ENCODE results near the gene FRMPD1. TPM values are rescaled to one million over a fixed set of nuclear protein-coding genes. Genes with fewer than 3 reads are reported as not detected.

Gene FRMPD1
- total RNA-seq, 1 donor from 2014 or later = 0.07 TPM

GRCh38 chr9:37729499-37729898 is 78.7 kb downstream of the FRMPD1 start:
- Histone ChIP-seq H3K4me2 (ENCODE audit: low read length) (no peak overlapping the region), H3K79me2 (ENCODE audit: insufficient read depth, low read length) (no peaks in the 10 kb centered on the region), H3K4me1 (ENCODE audit: insufficient read depth, low read length) (no peaks in the 10 kb centered on the region), H3K27ac (ENCODE audit: low read depth, low read length) (no peak overlapping the region), H3K9ac (ENCODE audit: low read length) (no peak overlapping the region), H2AFZ (ENCODE audit: low read depth, low read length) (no peak overlapping the region), H4K20me1 (ENCODE audit: insufficient read depth, low read length) (no peaks in the 10 kb centered on the region), H3K9me3 (ENCODE audit: insufficient read depth, low read depth, low read length) (no peaks in the 10 kb centered on the region), H3K27me3 (ENCODE audit: insufficient read depth, low read length) (peaks cover 36% of the 10 kb centered on the region), H3K4me3 (ENCODE audit: insufficient read depth, low read depth, low read length) (no peak overlapping the region), H3K36me3 (ENCODE audit: insufficient read depth, low read length) (no peaks in the 10 kb centered on the region)
- DNase-seq (ENCODE audit: low read depth) (no peak), FAIRE-seq (no peak)
- H3K36me3 Mint-ChIP-seq (ENCODE audit: low read depth, unreplicated experiment) = no peaks in the 10 kb centered on the region
- TF ChIP-seq EZH2 (IDR thresholded peaks at IDR 0.05; ENCODE audit: insufficient read depth, low read length) (no peak), CTCF (IDR thresholded peaks at IDR 0.05; ENCODE audit: insufficient read depth, low read depth, low read length) (no peak)
- H3K4me3 Mint-ChIP-seq (ENCODE audit: unreplicated experiment) = no peak overlapping the region
- H3K4me1 Mint-ChIP-seq (ENCODE audit: low read depth, unreplicated experiment) = peaks cover 15% of the 10 kb centered on the region
- peaks cover 41% of the 10 kb centered on the region for H3K27me3 Mint-ChIP-seq (ENCODE audit: low read depth, unreplicated experiment)
- peak overlapping the region; percentile 56 for H3K27ac Mint-ChIP-seq (ENCODE audit: unreplicated experiment)
- peaks cover 6% of the 10 kb centered on the region for H3K9me3 Mint-ChIP-seq (ENCODE audit: unreplicated experiment)

GRCh38 chr9:37730256-37730655 is 79.5 kb downstream of the FRMPD1 start:
- no peaks in the 10 kb centered on the region for H3K79me2 ChIP-seq (ENCODE audit: insufficient read depth, low read length)
- H3K36me3 ChIP-seq (ENCODE audit: insufficient read depth, low read length) = no peaks in the 10 kb centered on the region
- H3K9me3 Mint-ChIP-seq (ENCODE audit: unreplicated experiment) = peaks cover 4% of the 10 kb centered on the region
- no peak overlapping the region for H3K4me2 ChIP-seq (ENCODE audit: low read length)
- no peak overlapping the region for H3K27ac Mint-ChIP-seq (ENCODE audit: unreplicated experiment)
- TF ChIP-seq CTCF (IDR thresholded peaks at IDR 0.05; ENCODE audit: insufficient read depth, low read depth, low read length) = no peak
- H3K27me3 Mint-ChIP-seq (ENCODE audit: low read depth, unreplicated experiment) = peaks cover 39% of the 10 kb centered on the region
- no peak overlapping the region for H3K4me3 ChIP-seq (ENCODE audit: insufficient read depth, low read depth, low read length)
- H3K9me3 ChIP-seq (ENCODE audit: insufficient read depth, low read depth, low read length) = no peaks in the 10 kb centered on the region
- FAIRE-seq (no peak), DNase-seq (ENCODE audit: low read depth) (peak; percentile 10)
- H3K4me3 Mint-ChIP-seq (ENCODE audit: unreplicated experiment) = no peak overlapping the region
- no peak overlapping the region for H2AFZ ChIP-seq (ENCODE audit: low read depth, low read length)
- no peak overlapping the region for H3K27ac ChIP-seq (ENCODE audit: low read depth, low read length)
- no peaks in the 10 kb centered on the region for H3K36me3 Mint-ChIP-seq (ENCODE audit: low read depth, unreplicated experiment)
- H3K27me3 ChIP-seq (ENCODE audit: insufficient read depth, low read length) = peaks cover 42% of the 10 kb centered on the region
- H3K4me1 ChIP-seq (ENCODE audit: insufficient read depth, low read length) = no peaks in the 10 kb centered on the region
- H4K20me1 ChIP-seq (ENCODE audit: insufficient read depth, low read length) = no peaks in the 10 kb centered on the region
- H3K4me1 Mint-ChIP-seq (ENCODE audit: low read depth, unreplicated experiment) = peaks cover 15% of the 10 kb centered on the region
- no peak overlapping the region for H3K9ac ChIP-seq (ENCODE audit: low read length)

DNA sequence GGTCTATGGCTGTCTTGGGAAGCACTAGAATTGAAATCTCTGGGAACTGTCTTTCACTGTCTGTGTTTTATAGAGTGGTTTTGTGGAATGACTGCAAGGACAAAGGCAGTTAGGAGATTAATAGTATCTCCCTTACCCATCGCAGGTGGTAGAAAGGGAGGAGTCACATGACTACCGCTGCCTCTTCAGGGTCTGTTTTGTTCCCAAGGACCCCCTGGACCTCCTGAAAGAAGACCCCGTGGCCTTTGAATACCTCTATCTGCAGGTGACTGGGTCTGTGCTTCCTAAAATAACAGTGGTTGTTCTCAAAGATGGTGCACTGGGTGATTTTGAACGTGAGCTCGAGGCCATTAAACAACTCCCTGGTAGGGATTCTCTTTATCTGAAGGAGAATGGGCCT is 80.1 kb downstream of the FRMPD1 start:
- H3K36me3 ChIP-seq (ENCODE audit: insufficient read depth, low read length) = no peaks in the 10 kb centered on the region
- H3K4me2 ChIP-seq (ENCODE audit: low read length) = no peak overlapping the region
- Mint-ChIP-seq H3K4me1 (ENCODE audit: low read depth, unreplicated experiment) (peaks cover 15% of the 10 kb centered on the region), H3K27ac (ENCODE audit: unreplicated experiment) (no peak overlapping the region), H3K36me3 (ENCODE audit: low read depth, unreplicated experiment) (no peaks in the 10 kb centered on the region), H3K27me3 (ENCODE audit: low read depth, unreplicated experiment) (peaks cover 41% of the 10 kb centered on the region), H3K9me3 (ENCODE audit: unreplicated experiment) (peaks cover 4% of the 10 kb centered on the region), H3K4me3 (ENCODE audit: unreplicated experiment) (no peak overlapping the region)
- H4K20me1 ChIP-seq (ENCODE audit: insufficient read depth, low read length) = no peaks in the 10 kb centered on the region
- FAIRE-seq (no peak), DNase-seq (ENCODE audit: low read depth) (no peak)
- H3K4me1 ChIP-seq (ENCODE audit: insufficient read depth, low read length) = no peaks in the 10 kb centered on the region
- no peaks in the 10 kb centered on the region for H3K79me2 ChIP-seq (ENCODE audit: insufficient read depth, low read length)
- TF ChIP-seq CTCF (IDR thresholded peaks at IDR 0.05; ENCODE audit: insufficient read depth, low read depth, low read length) (no peak), EZH2 (IDR thresholded peaks at IDR 0.05; ENCODE audit: insufficient read depth, low read length) (no peak)
- H3K4me3 ChIP-seq (ENCODE audit: insufficient read depth, low read depth, low read length) = no peak overlapping the region
- H3K9me3 ChIP-seq (ENCODE audit: insufficient read depth, low read depth, low read length) = no peaks in the 10 kb centered on the region
- no peak overlapping the region for H3K9ac ChIP-seq (ENCODE audit: low read length)
- H2AFZ ChIP-seq (ENCODE audit: low read depth, low read length) = no peak overlapping the region
- peaks cover 45% of the 10 kb centered on the region for H3K27me3 ChIP-seq (ENCODE audit: insufficient read depth, low read length)
- no peak overlapping the region for H3K27ac ChIP-seq (ENCODE audit: low read depth, low read length)
